HL-60 (cell line): ENCODE measurements around the gene AKAP13.

Experiments
- DNase-seq, 2 experiments: peaks; one replicate each; pipeline ENCODE4 v3.0.0-alpha.2; 2010 to 2020; ENCODE audit warnings: low read depth in 1 of 2, low spot score in 1 of 2
- H3K27ac ChIP-seq: fragments of 250-450 bp; sonication (Bioruptor Pico); replicated peaks from 2 replicates; pipeline ENCODE4 v1.5.1; 2020; ENCODE audit warnings: mild to moderate bottlenecking, moderate library complexity
- H3K27me3 ChIP-seq: fragments of 250-450 bp; sonication (Bioruptor Pico); 2 replicates; pipeline ENCODE4 v1.5.1; 2021; ENCODE audit warnings: mild to moderate bottlenecking, moderate library complexity; ENCODE audit not compliant: insufficient read depth, poor library complexity, severe bottlenecking
- H3K4me3 ChIP-seq: replicated peaks from 2 replicates; pipeline ENCODE4 v1.5.1; 2011; ENCODE audit warnings: mild to moderate bottlenecking, control low read depth, low read length; ENCODE audit not compliant: insufficient read depth
- CTCF ChIP-seq: IDR thresholded peaks from one replicate; pipeline ENCODE4 v1.5.1; 2011; ENCODE audit warnings: low read length, control low read depth, inconsistent platforms; ENCODE audit not compliant: insufficient read depth
- GABPA ChIP-seq: IDR thresholded peaks from 2 replicates; pipeline ENCODE4 v1.6.1; 2012; ENCODE audit warnings: low read depth
- POLR2AphosphoS5 ChIP-seq: IDR thresholded peaks from 2 replicates; pipeline ENCODE4 v1.6.1; 2012; ENCODE audit warnings: low read depth
- REST ChIP-seq: IDR thresholded peaks from 2 replicates; pipeline ENCODE4 v1.6.1; 2012; ENCODE audit warnings: low read depth; ENCODE audit not compliant: insufficient replicate concordance
- SPI1 ChIP-seq: IDR thresholded peaks from 2 replicates; pipeline ENCODE4 v1.6.1; 2012; ENCODE audit warnings: low read depth, mild to moderate bottlenecking, borderline replicate concordance

AKAP13 gene

GRCh38 chr15:85785887-85786780, 405.7 kb downstream of the AKAP13 start:
- no peak for DNase-seq
- no peak overlapping the region for H3K4me3 ChIP-seq
- H3K27ac ChIP-seq = no peak overlapping the region; the same call in 1 of the 2 replicates
- TF ChIP-seq CTCF (no peak), GABPA (no peak), REST (no peak), SPI1 (no peak)
- no peaks in the 10 kb centered on the region for H3K27me3 ChIP-seq

DNA sequence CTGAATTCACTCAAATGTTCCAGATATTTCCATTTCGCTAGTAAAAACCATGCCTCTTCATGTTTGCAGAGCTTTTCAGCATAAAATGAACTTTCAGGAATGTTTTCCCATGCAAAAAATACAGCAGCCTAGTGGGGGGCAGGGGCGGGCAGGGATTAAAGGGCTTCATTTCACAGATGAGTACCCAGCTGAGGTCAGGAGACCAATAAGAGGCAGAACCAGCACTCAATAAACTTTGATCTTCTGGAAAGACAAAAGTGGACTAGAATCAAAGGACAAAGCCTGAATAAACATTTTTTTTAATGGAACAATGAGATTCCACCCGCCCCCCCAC, 406.3 kb downstream of the AKAP13 start:
- DNase-seq = no peak
- no peak overlapping the region for H3K27ac ChIP-seq

DNA sequence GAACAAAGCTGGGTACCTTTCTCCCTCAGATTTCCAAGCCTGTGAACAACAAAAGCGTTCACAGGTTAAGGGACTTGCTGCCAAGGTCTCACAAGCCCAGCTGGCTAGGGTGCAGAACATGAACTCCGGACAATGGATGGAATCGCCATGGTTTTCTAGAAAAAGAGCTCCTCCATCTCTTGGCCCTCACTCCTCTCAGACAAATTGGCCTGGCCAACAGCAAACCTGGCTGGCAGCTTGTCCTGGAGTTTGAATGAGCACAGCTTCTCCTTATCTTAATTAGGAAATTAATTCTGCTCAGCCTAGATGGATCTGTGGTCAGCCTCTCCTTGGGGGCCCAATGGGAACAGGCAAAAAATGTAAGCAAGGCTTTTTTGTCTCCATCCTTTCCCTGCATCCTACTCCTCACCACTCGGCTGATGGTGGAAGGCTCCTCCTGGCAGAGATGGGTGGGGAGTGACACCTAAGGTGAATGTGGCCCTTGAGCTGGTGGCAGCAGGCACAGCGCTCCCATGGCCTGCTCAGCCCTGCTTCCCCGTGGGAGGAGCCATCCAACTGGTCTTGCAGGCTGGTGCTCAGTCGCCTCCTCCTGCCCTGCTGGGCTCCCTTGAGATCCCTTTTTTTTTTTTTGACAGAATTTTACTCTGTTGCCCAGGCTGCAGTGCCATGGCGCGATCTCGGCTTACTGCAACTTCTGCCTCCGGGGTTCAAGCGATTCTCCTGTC, 408.5 kb downstream of the AKAP13 start:
- TF ChIP-seq REST (no peak), SPI1 (no peak), GABPA (no peak), CTCF (no peak)
- Histone ChIP-seq H3K4me3 (no peak overlapping the region), H3K27me3 (peaks cover 7% of the 10 kb centered on the region), H3K27ac (no peak overlapping the region)
- no peak for DNase-seq

More for the DNA sequence above, 406.3 kb downstream of the AKAP13 start:
- TF ChIP-seq SPI1 = no peak
- H3K27me3 ChIP-seq = no peaks in the 10 kb centered on the region
- H3K4me3 ChIP-seq = no peak overlapping the region

GRCh38 chr15:85789496-85789875, 409.1 kb downstream of the AKAP13 start:
- H3K4me3 ChIP-seq = no peak overlapping the region
- TF ChIP-seq POLR2AphosphoS5 (no peak), CTCF (no peak), GABPA (no peak), SPI1 (no peak), REST (no peak)
- H3K27me3 ChIP-seq = peaks cover 9% of the 10 kb centered on the region
- no peak for DNase-seq
- no peak overlapping the region for H3K27ac ChIP-seq
